Naive thymus-derived CD8-positive, alpha-beta T cell (primary cell): ENCODE results near the gene SCEL. TPM values are rescaled to one million over a fixed set of nuclear protein-coding genes. Genes with fewer than 3 reads are reported as not detected.

Experiments
- ATAC-seq, 2 donors: fragments of 150-1000 bp; cut with Tn5 transposase in 1 of 2; sonication (Bioruptor Pico), chemical (Tn5 transposase) in 1 of 2; 1 replicate in 1 of 2; 2 replicates in 1 of 2; pipeline ENCODE4 v1.10.0; 2021; ENCODE audit warnings: mild to moderate bottlenecking in 2 of 2, moderate library complexity in 2 of 2
- POLR2A ChIA-PET: fragments of 350-600 bp; sonication (Branson Sonifier 250); formaldehyde crosslinking; loops from one replicate; lab custom pipeline; 2021; ENCODE audit warnings: antibody characterized with exemption; lab: Charles Lee
- DNase-seq, 10 donors: peaks; one replicate each; pipeline versions ENCODE4 v3.0.0 to v3.0.0-alpha.2; 2020 to 2022
- H3K27ac Mint-ChIP-seq, 10 donors: one replicate each; pipeline ENCODE4 v1.8.0; 2020 to 2022; ENCODE audit warnings: mild to moderate bottlenecking in 10 of 10, mixed read lengths in 10 of 10, moderate library complexity in 4 of 10, inconsistent platforms in 1 of 10
- H3K27me3 Mint-ChIP-seq, 5 donors: one replicate each; pipeline ENCODE4 v1.8.0; 2021 to 2022; ENCODE audit warnings: mixed read lengths in 5 of 5
- H3K36me3 Mint-ChIP-seq, 3 donors: one replicate each; pipeline ENCODE4 v1.8.0; 2020 to 2022; ENCODE audit warnings: mixed read lengths in 3 of 3, mild to moderate bottlenecking in 2 of 3, inconsistent platforms in 1 of 3
- H3K4me1 Mint-ChIP-seq, 4 donors: one replicate each; pipeline ENCODE4 v1.8.0; 2021 to 2022; ENCODE audit warnings: mixed read lengths in 4 of 4
- H3K4me3 Mint-ChIP-seq, 10 donors: one replicate each; pipeline ENCODE4 v1.8.0; 2020 to 2022; ENCODE audit warnings: mild to moderate bottlenecking in 10 of 10, mixed read lengths in 10 of 10, moderate library complexity in 6 of 10, inconsistent platforms in 1 of 10
- H3K9me3 Mint-ChIP-seq, 9 donors: one replicate each; pipeline ENCODE4 v1.8.0; 2020 to 2022; ENCODE audit warnings: mixed read lengths in 9 of 9, mild to moderate bottlenecking in 3 of 9, inconsistent platforms in 1 of 9, moderate library complexity in 1 of 9
- polyA plus RNA-seq, 3 donors: library from polyadenylated mRNA; unstranded; fragments of 300-500 nt; fragmentation: Illumina TruSeq; gene quantifications; one replicate each; pipeline ENCODE4 v1.2.3, GENCODE V29; 2021
- total RNA-seq, 8 experiments: library from RNA in 2 of 8; stranded (reverse) in 2 of 8; gene quantifications; one replicate each; pipeline ENCODE4 v1.2.3 and lab custom pipeline; 2021 to 2026

The SCEL gene
- total and polyA plus RNA-seq, 5 experiments from 2014 or later, result not detected

GRCh38 chr13:77584106-77584505, 48.6 kb downstream of the SCEL start:
- POLR2A ChIA-PET, result no interaction called here
- Mint-ChIP-seq H3K9me3 (no peaks in the 10 kb centered on the region), H3K36me3 (no peaks in the 10 kb centered on the region), H3K4me3 (no peak overlapping the region), H3K4me1 (no peaks in the 10 kb centered on the region), H3K27me3 (peaks cover 0 to 10% (median 8%) of the 10 kb centered on the region in 5 donors), H3K27ac (no peak overlapping the region)
- DNase-seq (no peak), ATAC-seq (no peak)

GRCh38 chr13:77595166-77595810, 59.8 kb downstream of the SCEL start:
- Mint-ChIP-seq H3K4me1 (peaks cover 0 to 2% (median 0%) of the 10 kb centered on the region in 4 donors), H3K36me3 (no peaks in the 10 kb centered on the region), H3K4me3 (no peak overlapping the region), H3K27ac (no peak overlapping the region), H3K27me3 (peaks cover 9 to 30% (median 15%) of the 10 kb centered on the region in 5 donors), H3K9me3 (no peaks in the 10 kb centered on the region)
- POLR2A ChIA-PET, result no interaction called here
- DNase-seq (no peak), ATAC-seq (no peak)

GRCh38 chr13:77596777-77597176, 61.3 kb downstream of the SCEL start:
- Mint-ChIP-seq H3K27me3 (peaks cover 6 to 30% (median 14%) of the 10 kb centered on the region in 5 donors), H3K4me3 (no peak overlapping the region), H3K9me3 (no peaks in the 10 kb centered on the region), H3K27ac (no peak overlapping the region), H3K36me3 (no peaks in the 10 kb centered on the region), H3K4me1 (peaks cover 0 to 2% (median 0%) of the 10 kb centered on the region in 4 donors)
- DNase-seq (no peak), ATAC-seq (no peak)
- POLR2A ChIA-PET, result no interaction called here

GRCh38 chr13:77599351-77599750, 63.8 kb downstream of the SCEL start:
- H3K9me3 Mint-ChIP-seq, result no peaks in the 10 kb centered on the region
- H3K4me3 Mint-ChIP-seq, result no peak overlapping the region
- no peak for DNase-seq
- no peak for ATAC-seq
- peaks cover 0 to 22% (median 8%) of the 10 kb centered on the region in 5 donors for H3K27me3 Mint-ChIP-seq
- H3K27ac Mint-ChIP-seq, result no peak overlapping the region
- POLR2A ChIA-PET, result no interaction called here
- H3K4me1 Mint-ChIP-seq, result no peaks in the 10 kb centered on the region
- H3K36me3 Mint-ChIP-seq, result no peaks in the 10 kb centered on the region

- ATAC-seq, result no peak
- no peaks in the 10 kb centered on the region for H3K36me3 Mint-ChIP-seq
- DNase-seq, result no peak
- peaks cover 0 to 11% (median 8%) of the 10 kb centered on the region in 5 donors for H3K27me3 Mint-ChIP-seq
- H3K27ac Mint-ChIP-seq, result no peak overlapping the region
- H3K9me3 Mint-ChIP-seq, result no peaks in the 10 kb centered on the region
- no peaks in the 10 kb centered on the region for H3K4me1 Mint-ChIP-seq
- POLR2A ChIA-PET, result no interaction called here
- H3K4me3 Mint-ChIP-seq, result no peak overlapping the region
These were observed 65.2 kb downstream of the SCEL start for GRCh38 chr13:77600701-77601100.

GRCh38 chr13:77611068-77611467, 75.6 kb downstream of the SCEL start:
- DNase-seq (no peak), ATAC-seq (no peak)
- Mint-ChIP-seq H3K27me3 (peaks cover 0 to 2% (median 1%) of the 10 kb centered on the region in 5 donors), H3K4me3 (no peak overlapping the region), H3K4me1 (no peaks in the 10 kb centered on the region), H3K9me3 (no peaks in the 10 kb centered on the region), H3K36me3 (no peaks in the 10 kb centered on the region), H3K27ac (no peak overlapping the region)
- POLR2A ChIA-PET, result no interaction called here

- Mint-ChIP-seq H3K27ac (no peak overlapping the region), H3K36me3 (no peaks in the 10 kb centered on the region), H3K4me3 (no peak overlapping the region), H3K9me3 (no peaks in the 10 kb centered on the region), H3K4me1 (no peaks in the 10 kb centered on the region), H3K27me3 (peaks cover 0 to 6% (median 3%) of the 10 kb centered on the region in 5 donors)
- POLR2A ChIA-PET, result no interaction called here
- ATAC-seq (no peak), DNase-seq (no peak)
These were observed 80.5 kb downstream of the SCEL start for GRCh38 chr13:77616027-77616426.

GRCh38 chr13:77619655-77620054, 84.1 kb downstream of the SCEL start:
- H3K9me3 Mint-ChIP-seq, result no peaks in the 10 kb centered on the region
- H3K27ac Mint-ChIP-seq, result no peak overlapping the region
- POLR2A ChIA-PET, result no interaction called here
- no peak for DNase-seq
- no peaks in the 10 kb centered on the region for H3K4me1 Mint-ChIP-seq
- peaks cover 4 to 11% (median 9%) of the 10 kb centered on the region in 5 donors for H3K27me3 Mint-ChIP-seq
- H3K4me3 Mint-ChIP-seq, result no peak overlapping the region
- ATAC-seq, result no peak
- no peaks in the 10 kb centered on the region for H3K36me3 Mint-ChIP-seq

- DNase-seq (no peak), ATAC-seq (no peak)
- H3K27me3 Mint-ChIP-seq, result peaks cover 4 to 11% (median 9%) of the 10 kb centered on the region in 5 donors
- no peaks in the 10 kb centered on the region for H3K36me3 Mint-ChIP-seq
- H3K27ac Mint-ChIP-seq, result no peak overlapping the region
- POLR2A ChIA-PET, result no interaction called here
- H3K9me3 Mint-ChIP-seq, result no peaks in the 10 kb centered on the region
- H3K4me3 Mint-ChIP-seq, result no peak overlapping the region
- no peaks in the 10 kb centered on the region for H3K4me1 Mint-ChIP-seq
These were observed 84.6 kb downstream of the SCEL start for GRCh38 chr13:77620138-77620537.

GRCh38 chr13:77623806-77624205, 88.3 kb downstream of the SCEL start:
- DNase-seq (no peak), ATAC-seq (no peak)
- Mint-ChIP-seq H3K9me3 (no peaks in the 10 kb centered on the region), H3K36me3 (no peaks in the 10 kb centered on the region), H3K4me1 (no peaks in the 10 kb centered on the region), H3K27ac (no peak overlapping the region), H3K4me3 (no peak overlapping the region), H3K27me3 (peaks cover 4 to 9% (median 8%) of the 10 kb centered on the region in 5 donors)
- POLR2A ChIA-PET, result no interaction called here

GRCh38 chr13:77628170-77628569, 92.7 kb downstream of the SCEL start:
- Mint-ChIP-seq H3K4me3 (no peak overlapping the region), H3K36me3 (peaks cover 0 to 2% (median 0%) of the 10 kb centered on the region in 3 donors), H3K27me3 (peaks cover 3 to 20% (median 4%) of the 10 kb centered on the region in 5 donors), H3K27ac (no peak overlapping the region), H3K4me1 (no peaks in the 10 kb centered on the region), H3K9me3 (no peaks in the 10 kb centered on the region)
- DNase-seq (no peak), ATAC-seq (no peak)
- POLR2A ChIA-PET, result no interaction called here

GRCh38 chr13:77637588-77637987, 102.1 kb downstream of the SCEL start:
- no peak overlapping the region for H3K4me3 Mint-ChIP-seq
- ATAC-seq, result no peak
- no peak for DNase-seq
- POLR2A ChIA-PET, result no interaction called here
- H3K27ac Mint-ChIP-seq, result no peak overlapping the region
- no peaks in the 10 kb centered on the region for H3K4me1 Mint-ChIP-seq
- H3K27me3 Mint-ChIP-seq, result peaks cover 0 to 2% (median 0%) of the 10 kb centered on the region in 5 donors
- H3K9me3 Mint-ChIP-seq, result no peaks in the 10 kb centered on the region
- no peaks in the 10 kb centered on the region for H3K36me3 Mint-ChIP-seq

- H3K36me3 Mint-ChIP-seq, result peaks cover 0 to 7% (median 0%) of the 10 kb centered on the region in 3 donors
- H3K9me3 Mint-ChIP-seq, result peaks cover 0 to 15% (median 7%) of the 10 kb centered on the region in 9 donors
- no peak overlapping the region for H3K27ac Mint-ChIP-seq
- no peak for ATAC-seq
- no peak overlapping the region for H3K4me3 Mint-ChIP-seq
- no peaks in the 10 kb centered on the region for H3K4me1 Mint-ChIP-seq
- DNase-seq, result no peak
- H3K27me3 Mint-ChIP-seq, result peaks cover 0 to 6% (median 5%) of the 10 kb centered on the region in 5 donors
- POLR2A ChIA-PET, result no interaction called here
These were observed 114.9 kb downstream of the SCEL start for GRCh38 chr13:77650409-77650808.

GRCh38 chr13:77653301-77653700, 117.8 kb downstream of the SCEL start:
- Mint-ChIP-seq H3K4me3 (no peak overlapping the region), H3K9me3 (peaks cover 0 to 15% (median 7%) of the 10 kb centered on the region in 9 donors), H3K4me1 (no peaks in the 10 kb centered on the region), H3K27ac (no peak overlapping the region), H3K36me3 (peaks cover 0 to 7% (median 0%) of the 10 kb centered on the region in 3 donors), H3K27me3 (peaks cover 0 to 6% (median 1%) of the 10 kb centered on the region in 5 donors)
- DNase-seq (no peak), ATAC-seq (no peak)
- POLR2A ChIA-PET, result no interaction called here
